NCI-H446 treated with DMSO at 0.1 percent for 48 hours (cell line): ENCODE results near the gene UTP11.

Experiments used
- DNase-seq: peaks from one replicate; lab custom pipeline; 2025; lab: John Stamatoyannopoulos, UW

The UTP11 gene

GRCh38 chr1:38071312-38072256 is 59.0 kb downstream of the UTP11 start:
- no peak for DNase-seq

DNA sequence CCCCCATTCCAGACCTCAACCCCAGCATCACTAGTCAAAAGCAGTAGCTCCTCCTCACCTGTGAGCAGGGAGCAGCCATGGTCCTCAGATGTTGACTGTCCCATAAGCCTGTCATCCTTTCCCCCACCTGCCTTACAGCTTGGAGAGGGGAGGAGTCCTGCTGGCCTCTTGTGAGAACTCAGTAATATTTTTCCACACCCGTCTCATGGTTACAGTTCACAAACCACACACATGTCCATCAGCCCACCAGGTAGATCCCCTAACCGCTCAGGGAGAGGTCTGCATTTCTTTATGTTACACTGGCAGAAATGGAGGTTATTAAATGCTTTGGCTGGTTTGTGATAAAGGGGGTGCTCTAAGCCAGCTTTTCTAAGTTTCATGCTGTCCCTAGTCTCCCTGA is 60.3 kb downstream of the UTP11 start:
- no peak for DNase-seq

GRCh38 chr1:38073534-38074301 is 61.2 kb downstream of the UTP11 start:
- no peak for DNase-seq

DNA sequence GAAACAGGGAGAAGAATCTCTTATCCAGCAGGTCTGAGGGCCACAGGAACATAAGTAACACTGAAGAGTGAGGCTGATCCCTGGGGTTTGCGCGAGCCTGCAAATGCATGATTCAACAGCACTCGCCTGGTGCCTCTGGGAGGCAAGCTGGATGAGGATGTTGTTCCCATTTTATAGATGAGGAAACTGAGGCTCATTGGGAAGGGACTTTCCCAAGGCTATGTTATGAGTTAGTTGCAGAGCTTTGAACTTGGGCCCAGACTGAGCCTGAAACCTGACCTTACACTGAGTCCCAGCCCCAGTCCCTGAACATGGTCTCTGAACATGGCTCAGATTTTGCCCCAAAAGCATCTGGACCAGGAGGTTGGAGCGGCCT is 61.8 kb downstream of the UTP11 start:
- no peak for DNase-seq
